MCF 10A (cell line): ENCODE data around the gene DCUN1D4. TPM values are rescaled to one million over a fixed set of nuclear protein-coding genes. Genes with fewer than 3 reads are reported as not detected.

Source experiments
- BruUV-seq: library from RNA; stranded (reverse); fragments of 400-500 nt; replicated peaks from 2 replicates; lab custom pipeline; 2021; lab: Mats Ljungman, UMichigan
- CTCF ChIA-PET: fragments of 300-600 bp; sonication (Branson Sonifier 250); formaldehyde crosslinking; extraction: SDS; loops from one replicate; lab custom pipeline; 2021; ENCODE audit warnings: antibody characterized with exemption, inconsistent platforms; lab: Yijun Ruan, JAX
- POLR2A ChIA-PET: fragments of 300-600, 350-650 bp; sonication (Branson Sonifier 250); formaldehyde crosslinking; extraction: SDS; loops from one replicate; lab custom pipeline; 2020; ENCODE audit warnings: antibody characterized with exemption, inconsistent platforms; lab: Yijun Ruan, JAX
- DNase-seq: peaks from one replicate; pipeline ENCODE4 v3.0.0-alpha.2; 2018; ENCODE audit not compliant: unreplicated experiment
- H3K27ac Mint-ChIP-seq: one replicate; pipeline ENCODE4 v1.8.0; 2022; ENCODE audit warnings: mild to moderate bottlenecking, low read depth, mixed read lengths; ENCODE audit not compliant: unreplicated experiment
- H3K27me3 Mint-ChIP-seq: one replicate; pipeline ENCODE4 v1.8.0; 2022; ENCODE audit warnings: mixed read lengths; ENCODE audit not compliant: insufficient read depth, unreplicated experiment
- H3K36me3 Mint-ChIP-seq: one replicate; pipeline ENCODE4 v1.8.0; 2022; ENCODE audit warnings: mild to moderate bottlenecking, moderate library complexity, mixed read lengths; ENCODE audit not compliant: insufficient read depth, unreplicated experiment
- H3K4me1 Mint-ChIP-seq: one replicate; pipeline ENCODE4 v1.8.0; 2022; ENCODE audit warnings: mixed read lengths; ENCODE audit not compliant: insufficient read depth, unreplicated experiment
- H3K4me3 Mint-ChIP-seq: one replicate; pipeline ENCODE4 v1.8.0; 2022; ENCODE audit warnings: mild to moderate bottlenecking, moderate library complexity, mixed read lengths; ENCODE audit not compliant: unreplicated experiment
- H3K9me3 Mint-ChIP-seq: one replicate; pipeline ENCODE4 v1.8.0; 2022; ENCODE audit warnings: mixed read lengths; ENCODE audit not compliant: unreplicated experiment
- CTCF ChIP-seq: fragments of 200-600 bp; IDR thresholded peaks from one replicate; pipeline ENCODE4 v1.8.0; 2022; ENCODE audit warnings: antibody characterized with exemption, mild to moderate bottlenecking; ENCODE audit not compliant: unreplicated experiment
- intact Hi-C: fragments of 100-400 bp; cut with micrococcal nuclease; formaldehyde crosslinking; loops from 2 replicates; pipeline ENCODE4 v1.14.1; 2022
- total RNA-seq: library from RNA; stranded (reverse); gene quantifications from 2 replicates; pipeline ENCODE4 v1.2.3, GENCODE V29; 2022

Gene DCUN1D4
- total RNA-seq, 1 experiment from 2014 or later = 88.0 TPM

GRCh38 chr4:51870441-51871188 lies 27.7 kb downstream of the DCUN1D4 start:
- no peak for TF ChIP-seq CTCF
- ChIA-PET CTCF (interaction anchor here (0.7 to 1.4 kb wide), 5 partner anchors 12 to 91 kb away, joined by 3 to 4 read pairs (median 3); no protein-coding TSS in a partner anchor), POLR2A (interaction anchor here (0.9 to 1.7 kb wide), 4 partner anchors 9 to 26 kb away, joined by 3 to 5 read pairs (median 4); no protein-coding TSS in a partner anchor)
- H3K27me3 Mint-ChIP-seq = no peaks in the 10 kb centered on the region
- H3K27ac Mint-ChIP-seq = no peak overlapping the region
- peaks cover 71% of the 10 kb centered on the region for H3K36me3 Mint-ChIP-seq
- H3K9me3 Mint-ChIP-seq = no peaks in the 10 kb centered on the region
- no peak for DNase-seq
- no peaks in the 10 kb centered on the region for H3K4me1 Mint-ChIP-seq
- BruUV-seq = no TSS peak
- intact Hi-C loops = no loop called here
- H3K4me3 Mint-ChIP-seq = no peak overlapping the region

GRCh38 chr4:51872283-51872997 lies 29.5 kb downstream of the DCUN1D4 start:
- H3K9me3 Mint-ChIP-seq = no peaks in the 10 kb centered on the region
- no peaks in the 10 kb centered on the region for H3K27me3 Mint-ChIP-seq
- H3K4me1 Mint-ChIP-seq = no peaks in the 10 kb centered on the region
- DNase-seq = no peak
- no peak overlapping the region for H3K4me3 Mint-ChIP-seq
- H3K36me3 Mint-ChIP-seq = peaks cover 79% of the 10 kb centered on the region
- intact Hi-C loops = no loop called here
- POLR2A ChIA-PET = interaction anchor here (0.6 to 1.1 kb wide), 2 partner anchors 11 to 24 kb away, joined by 3 to 5 read pairs; no protein-coding TSS in a partner anchor
- BruUV-seq = no TSS peak
- TF ChIP-seq CTCF = no peak
- no peak overlapping the region for H3K27ac Mint-ChIP-seq
- CTCF ChIA-PET = interaction anchor here (0.6 to 1.3 kb wide), 6 partner anchors 9 to 37 kb away, joined by 3 read pairs; no protein-coding TSS in a partner anchor

GRCh38 chr4:51874551-51874950 lies 31.6 kb downstream of the DCUN1D4 start:
- DNase-seq = no peak
- ChIA-PET CTCF (interaction anchor here (0.8 to 0.9 kb wide), 2 partner anchors 10 to 152 kb away, joined by 3 read pairs; no protein-coding TSS in a partner anchor), POLR2A (no interaction called here)
- intact Hi-C loops = no loop called here
- peaks cover 8% of the 10 kb centered on the region for H3K4me1 Mint-ChIP-seq
- BruUV-seq = no TSS peak
- no peak overlapping the region for H3K4me3 Mint-ChIP-seq
- H3K27me3 Mint-ChIP-seq = no peaks in the 10 kb centered on the region
- H3K36me3 Mint-ChIP-seq = peaks cover 81% of the 10 kb centered on the region
- H3K9me3 Mint-ChIP-seq = no peaks in the 10 kb centered on the region
- H3K27ac Mint-ChIP-seq = peak overlapping the region; percentile 5
- no peak for TF ChIP-seq CTCF

- no peak for DNase-seq
- Mint-ChIP-seq H3K9me3 (no peaks in the 10 kb centered on the region), H3K4me3 (no peak overlapping the region), H3K4me1 (peaks cover 8% of the 10 kb centered on the region), H3K27me3 (no peaks in the 10 kb centered on the region), H3K36me3 (peaks cover 82% of the 10 kb centered on the region), H3K27ac (peak overlapping the region; percentile 2)
- ChIA-PET POLR2A (interaction anchor here (0.6 to 1.1 kb wide), 2 partner anchors 35 to 343 kb away, joined by 3 to 4 read pairs; no protein-coding TSS in a partner anchor), CTCF (interaction anchor here (0.6 to 1.8 kb wide), 2 partner anchors 15 to 17 kb away, joined by 3 to 5 read pairs; no protein-coding TSS in a partner anchor)
- no peak for TF ChIP-seq CTCF
- intact Hi-C loops = no loop called here
- no TSS peak for BruUV-seq
Observed at GRCh38 chr4:51878431-51878830, 35.5 kb downstream of the DCUN1D4 start.
